Forelimb muscle (tissue), 1 donor: ENCODE results near the gene STAB2. TPM values are rescaled to one million over a fixed set of nuclear protein-coding genes. Genes with fewer than 3 reads are reported as not detected.

ENCODE experiments used
- DNase-seq: peaks from one replicate; pipeline ENCODE4 v3.0.0-alpha.2; 2013; ENCODE audit warnings: low read depth
- polyA plus RNA-seq: library from polyadenylated mRNA; unstranded; fragments of 120-200 nt; gene quantifications from one replicate; pipeline ENCODE4 v1.2.1, GENCODE V29; 2013; ENCODE audit not compliant: insufficient read length

Gene STAB2
- polyA plus RNA-seq, 1 donor: 3.9 TPM

GRCh38 chr12:103745962-103746361 is 158.9 kb downstream of the STAB2 start:
- no peak for DNase-seq

- DNase-seq: no peak
These were observed 160.9 kb downstream of the STAB2 start for GRCh38 chr12:103748002-103748401.

- no peak for DNase-seq
These were observed 161.8 kb downstream of the STAB2 start for GRCh38 chr12:103748875-103749274.

- DNase-seq: no peak
These were observed 164.1 kb downstream of the STAB2 start for GRCh38 chr12:103751171-103751570.

GRCh38 chr12:103751600-103751999 is 164.5 kb downstream of the STAB2 start:
- no peak for DNase-seq

GRCh38 chr12:103755425-103755824 is 168.4 kb downstream of the STAB2 start:
- DNase-seq: no peak

GRCh38 chr12:103756443-103756842 is 169.4 kb downstream of the STAB2 start:
- DNase-seq: no peak

GRCh38 chr12:103757248-103757647 is 170.2 kb downstream of the STAB2 start:
- DNase-seq: no peak

GRCh38 chr12:103758310-103759089 is 171.4 kb downstream of the STAB2 start:
- DNase-seq: no peak

- no peak for DNase-seq
These were observed 175.4 kb downstream of the STAB2 start for GRCh38 chr12:103762473-103762872.

GRCh38 chr12:103765322-103765721 is 178.2 kb downstream of the STAB2 start:
- DNase-seq: no peak

GRCh38 chr12:103766028-103766427 is 179.0 kb downstream of the STAB2 start:
- no peak for DNase-seq

- DNase-seq: no peak
These were observed 181.5 kb downstream of the STAB2 start for GRCh38 chr12:103768467-103769123.

GRCh38 chr12:103769240-103769945 is 182.3 kb downstream of the STAB2 start:
- DNase-seq: no peak

GRCh38 chr12:103771466-103771865 is 184.4 kb downstream of the STAB2 start:
- DNase-seq: no peak

- no peak for DNase-seq
These were observed 185.5 kb downstream of the STAB2 start for GRCh38 chr12:103772367-103773108.

GRCh38 chr12:103773109-103773910 is 186.2 kb downstream of the STAB2 start:
- DNase-seq: no peak

GRCh38 chr12:103774977-103775560 is 188.0 kb downstream of the STAB2 start:
- no peak for DNase-seq

- no peak for DNase-seq
These were observed 191.7 kb downstream of the STAB2 start for GRCh38 chr12:103778781-103779180.

GRCh38 chr12:103779410-103780092 is 192.5 kb downstream of the STAB2 start:
- DNase-seq: no peak
